Stimulated activated CD8-positive, alpha-beta memory T cell treated with anti-CD3 and anti-CD28 coated beads, Interleukin-4, amount 100 ng/mL, for 1 hour (primary cell): Measurements from ENCODE around the gene SURF1.
"Not testable (repeated sequence)": the region's sequence is repeated elsewhere in the genome, so short reads cannot be mapped to it uniquely, and the experiment has no call there.

Source experiments
- DNase-seq, 2 donors: peaks; one replicate each; pipeline ENCODE4 v3.0.0-alpha.2; 2020; ENCODE audit warnings: low read depth in 2 of 2, low spot score in 1 of 2

The SURF1 gene

GRCh38 chr9:133384736-133385321 lies 28.5 kb upstream of the SURF1 start:
- no peak for DNase-seq

GRCh38 chr9:133383438-133383837 lies 27.2 kb upstream of the SURF1 start:
- DNase-seq = no peak

- no peak for DNase-seq
These were observed 26.3 kb upstream of the SURF1 start for GRCh38 chr9:133382507-133383141.

GRCh38 chr9:133380734-133381133 lies 24.4 kb upstream of the SURF1 start:
- DNase-seq = no peak

- no peak for DNase-seq
These were observed 23.1 kb upstream of the SURF1 start for GRCh38 chr9:133379153-133380086.

- DNase-seq = no peak
These were observed 22.2 kb upstream of the SURF1 start for GRCh38 chr9:133378408-133378962.

- DNase-seq = no peak
These were observed 21.5 kb upstream of the SURF1 start for GRCh38 chr9:133377721-133378216.

- not testable (repeated sequence) for DNase-seq
These were observed 21.0 kb upstream of the SURF1 start for GRCh38 chr9:133377280-133377679.

GRCh38 chr9:133375724-133376654 lies 19.7 kb upstream of the SURF1 start, which contains the start of the genes STKLD1 and SURF4:
TSS of gene STKLD1 (plus strand) at chr9:133376366. CDS start at chr9:133376474, 108 bp downstream.
TSS of gene SURF4 (minus strand) at chr9:133376060. CDS start at chr9:133375969, 91 bp downstream.
- peak; percentile 87 for DNase-seq

GRCh38 chr9:133375116-133375723 lies 18.9 kb upstream of the SURF1 start:
- DNase-seq = no peak

GRCh38 chr9:133374612-133375115 lies 18.4 kb upstream of the SURF1 start:
- no peak for DNase-seq

GRCh38 chr9:133372144-133372543 lies 15.9 kb upstream of the SURF1 start:
- DNase-seq = no peak

- DNase-seq = peak in 1 of 2 donors; percentile 33
These were observed 15.0 kb upstream of the SURF1 start for GRCh38 chr9:133371261-133371711.

- no peak for DNase-seq
These were observed 14.4 kb upstream of the SURF1 start for GRCh38 chr9:133370685-133371084.

- DNase-seq = no peak
These were observed 13.6 kb upstream of the SURF1 start for GRCh38 chr9:133369933-133370332.

- DNase-seq = no peak
These were observed 13.1 kb upstream of the SURF1 start for GRCh38 chr9:133369422-133369821.

- DNase-seq = no peak
These were observed 12.1 kb upstream of the SURF1 start for GRCh38 chr9:133368249-133368881.

- no peak for DNase-seq
These were observed 11.5 kb upstream of the SURF1 start for GRCh38 chr9:133367778-133368177.

- no peak for DNase-seq
These were observed 10.9 kb upstream of the SURF1 start for GRCh38 chr9:133367221-133367620.
